K562 (cell line): ENCODE measurements around the gene MIDN. TPM values are rescaled to one million over a fixed set of nuclear protein-coding genes. Genes with fewer than 3 reads are reported as not detected.

Source experiments
- BRD9 ChIP-seq: fragments of 450-650 bp; IDR thresholded peaks from 2 replicates; pipeline ENCODE4 v1.6.1; 2018; ENCODE audit warnings: low read depth; ENCODE audit not compliant: partially characterized antibody
- HEY1 ChIP-seq: fragments of 250-450 bp; sonication (Bioruptor Pico); IDR thresholded peaks from 2 replicates; pipeline ENCODE4 v1.5.0; 2020; ENCODE audit warnings: mild to moderate bottlenecking, moderate library complexity, borderline replicate concordance
- HLTF ChIP-seq: fragments of 450-650 bp; IDR thresholded peaks from 2 replicates; pipeline ENCODE4 v1.6.1; 2016
- PTBP1 ChIP-seq: fragments of 200-400 bp; formaldehyde crosslinking; IDR thresholded peaks from 2 replicates; pipeline ENCODE4 v1.6.1; 2017; ENCODE audit warnings: low read depth, low read length
- REST ChIP-seq, 2 experiments: fragments of 450-650 bp; formaldehyde crosslinking in 1 of 2; IDR thresholded peaks; 2 replicates each; pipeline versions ENCODE4 v1.4.0 to v1.6.1; 2014 to 2020; ENCODE audit warnings: mild to moderate bottlenecking in 2 of 2, borderline replicate concordance in 1 of 2, low read depth in 1 of 2
- SP1 ChIP-seq: sonication (generic); formaldehyde crosslinking; IDR thresholded peaks from 2 replicates; pipeline ENCODE4 v1.8.1; 2022; ENCODE audit warnings: mild to moderate bottlenecking, missing genetic modification reagents
- TAF15 ChIP-seq: fragments of 200-400 bp; formaldehyde crosslinking; IDR thresholded peaks from 2 replicates; pipeline ENCODE4 v1.6.1; 2017; ENCODE audit warnings: mild to moderate bottlenecking, low read depth, low read length, moderate library complexity
- ZBTB40 ChIP-seq, 2 experiments: fragments of 450-650 bp in 1 of 2; sonication (generic) in 1 of 2; formaldehyde crosslinking in 1 of 2; IDR thresholded peaks; 2 replicates each; pipeline versions ENCODE4 v1.7.1 to v1.9.0; 2016 to 2022; ENCODE audit warnings: inconsistent platforms in 1 of 2, mild to moderate bottlenecking in 1 of 2, missing genetic modification reagents in 1 of 2
- ZFP1 ChIP-seq: fragments of 450-650 bp; formaldehyde crosslinking; IDR thresholded peaks from 2 replicates; pipeline ENCODE4 v1.4.0; 2020; ENCODE audit warnings: mild to moderate bottlenecking, mixed read lengths
- ZNF282 ChIP-seq: sonication (generic); formaldehyde crosslinking; IDR thresholded peaks from 2 replicates; pipeline ENCODE4 v1.8.1; 2023; ENCODE audit warnings: missing genetic modification reagents
- ZNF584 ChIP-seq: fragments of 200-800 bp; sonication (Bioruptor generic); IDR thresholded peaks from 2 replicates; pipeline ENCODE4 v1.6.1; 2016; ENCODE audit warnings: low read depth, mild to moderate bottlenecking, missing genetic modification characterization, missing compliant biosample characterization
- polyA plus RNA-seq, 8 experiments: library from polyadenylated mRNA; depleted of rRNA in 4 of 8; stranded (reverse) in 5 of 8; unstranded in 3 of 8; fragments of >200 nt; fragmentation: Nextera tagmentation in 2 of 8; fragmentation: Illumina TruSeq in 1 of 8; extraction: Ambion mirVana in 2 of 8; extraction: Trizol in 1 of 8; gene quantifications; 2 replicates each; pipeline versions ENCODE4 v1.2.1 to v1.2.3, GENCODE V29; 2011 to 2014; ENCODE audit warnings: inconsistent platforms in 1 of 8, missing spikeins in 1 of 8
- total RNA-seq, 7 experiments: library from RNA; depleted of rRNA in 6 of 7; stranded (reverse); fragments of >200 nt in 6 of 7; fragmentation: Illumina TruSeq in 2 of 7; extraction: Trizol in 2 of 7; gene quantifications; 2 replicates each; pipeline versions ENCODE4 v1.2.1 to v1.2.3, GENCODE V29; 2011 to 2021; ENCODE audit warnings: low replicate concordance in 1 of 7

Gene MIDN
- total and polyA plus RNA-seq, 9 of the 15 experiments (the other 6 are each of a cell fraction or from before 2014, with no cell fraction given) = 0.17 to 120 (median 10.1) TPM

DNA sequence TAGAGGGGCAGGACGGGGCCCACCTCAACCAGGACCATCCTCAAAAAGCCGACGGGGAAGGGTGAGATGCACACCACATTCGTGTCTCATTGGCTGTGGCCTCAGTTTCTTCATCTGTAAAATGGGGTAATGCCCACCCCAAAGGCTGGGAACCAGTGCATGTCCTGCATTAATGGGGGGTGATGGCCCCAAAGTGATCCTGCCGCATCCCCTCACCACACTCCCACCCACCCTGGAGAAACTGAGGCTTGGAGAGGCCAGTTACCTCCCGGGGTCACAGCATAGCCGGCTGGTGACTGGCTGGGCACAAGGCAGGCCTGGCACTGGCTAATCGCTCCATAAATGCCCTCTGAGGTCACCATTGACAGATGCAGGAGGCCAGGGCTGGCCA lies 640 bp upstream of the MIDN start (continued):
- TF ChIP-seq REST (IDR thresholded peaks at IDR 0.05; ENCODE audit: borderline replicate concordance) (no peak), REST (CRISPR knock-in tag; IDR thresholded peaks at IDR 0.05; ENCODE audit: low read depth) (0 out of 2 replicates have a peak, but pooled peaks have one; percentile 33), TAF15 (no peak), HEY1 (no peak), BRD9 (peak; percentile 23), ZNF584 (CRISPR knock-in tag) (0 out of 2 replicates have a peak, but pooled peaks have one; percentile 29), SP1 (CRISPR knock-in tag) (peak; percentile 45), ZFP1 (CRISPR knock-in tag) (no peak), ZNF282 (CRISPR knock-in tag) (no peak), ZBTB40 (IDR thresholded peaks at IDR 0.05) (no peak), ZBTB40 (CRISPR knock-in tag; IDR thresholded peaks at IDR 0.05) (no peak), HLTF (peak; percentile 32; the same call in 1 of the 2 replicates), PTBP1 (0 out of 2 replicates have a peak, but pooled peaks have one; percentile 61)
